Neuronal stem cell (in vitro differentiated cells): Measurements from ENCODE around the gene CARS2.

Experiments used
- DNase-seq: peaks from one replicate; pipeline ENCODE4 v3.0.0-alpha.2; 2013; ENCODE audit warnings: low spot score
- H2AFZ ChIP-seq: one replicate; pipeline ENCODE4 v1.6.1; 2013; ENCODE audit warnings: mild to moderate bottlenecking, low read length, inconsistent platforms
- H2AK5ac ChIP-seq: 2 replicates; pipeline ENCODE4 v1.6.1; 2013; ENCODE audit warnings: low read depth, mild to moderate bottlenecking, inconsistent platforms, low read length, moderate library complexity, mixed read lengths
- H2BK120ac ChIP-seq: 2 replicates; pipeline ENCODE4 v1.6.1; 2013; ENCODE audit warnings: low read depth, mild to moderate bottlenecking, inconsistent platforms, low read length, moderate library complexity, mixed read lengths
- H2BK12ac ChIP-seq: one replicate; pipeline ENCODE4 v1.6.1; 2013; ENCODE audit warnings: low read length, inconsistent platforms
- H2BK15ac ChIP-seq: 2 replicates; pipeline ENCODE4 v1.6.1; 2013; ENCODE audit warnings: mild to moderate bottlenecking, low read length, inconsistent platforms, mixed read lengths
- H2BK5ac ChIP-seq: one replicate; pipeline ENCODE4 v1.6.1; 2013; ENCODE audit warnings: inconsistent platforms, mild to moderate bottlenecking, low read length, moderate library complexity
- H3K14ac ChIP-seq: one replicate; pipeline ENCODE4 v1.6.1; 2013; ENCODE audit warnings: low read length, inconsistent platforms
- H3K18ac ChIP-seq: 2 replicates; pipeline ENCODE4 v1.6.1; 2013; ENCODE audit warnings: low read length, inconsistent platforms
- H3K23ac ChIP-seq: 2 replicates; pipeline ENCODE4 v1.6.1; 2013; ENCODE audit warnings: low read depth, mild to moderate bottlenecking, mixed read lengths, low read length, inconsistent platforms; ENCODE audit not compliant: poor library complexity
- H3K27ac ChIP-seq: replicated peaks from 3 replicates; pipeline ENCODE4 v1.5.1; 2013; ENCODE audit warnings: low read length, inconsistent platforms
- H3K27me3 ChIP-seq, 3 experiments: 2 replicates each; pipeline ENCODE4 v1.6.1; 2013; ENCODE audit warnings: low read length in 3 of 3, mild to moderate bottlenecking in 2 of 3, inconsistent platforms in 1 of 3, low read depth in 1 of 3, mixed read lengths in 1 of 3, moderate library complexity in 1 of 3; ENCODE audit not compliant: control insufficient read depth in 3 of 3, insufficient read depth in 3 of 3
- H3K36me3 ChIP-seq, 2 donors: replicated peaks in 1 of 2; 2 replicates each; pipeline ENCODE4 v1.6.1; 2013; ENCODE audit warnings: low read length in 2 of 2; ENCODE audit not compliant: control insufficient read depth in 2 of 2, insufficient read depth in 2 of 2
- H3K4ac ChIP-seq: 2 replicates; pipeline ENCODE4 v1.6.1; 2013; ENCODE audit warnings: inconsistent platforms, mild to moderate bottlenecking, low read length, moderate library complexity
- H3K4me1 ChIP-seq, 2 donors: 1 replicate in 1 of 2; 2 replicates in 1 of 2; pipeline ENCODE4 v1.6.1; 2013; ENCODE audit warnings: low read length in 2 of 2, low read depth in 1 of 2; ENCODE audit not compliant: control insufficient read depth in 2 of 2, insufficient read depth in 1 of 2
- H3K4me2 ChIP-seq: one replicate; pipeline ENCODE4 v1.6.1; 2013; ENCODE audit warnings: mild to moderate bottlenecking, low read length, inconsistent platforms; ENCODE audit not compliant: insufficient read depth, poor library complexity, severe bottlenecking
- H3K4me3 ChIP-seq, 2 donors: 2 replicates each; pipeline ENCODE4 v1.5.1; 2013; ENCODE audit warnings: low read length in 2 of 2, mild to moderate bottlenecking in 2 of 2, inconsistent platforms in 1 of 2, moderate library complexity in 1 of 2
- H3K79me1 ChIP-seq: one replicate; pipeline ENCODE4 v1.6.1; 2013; ENCODE audit warnings: low read depth, mild to moderate bottlenecking, inconsistent platforms, low read length, moderate library complexity
- H3K9ac ChIP-seq: one replicate; pipeline ENCODE4 v1.6.1; 2013; ENCODE audit warnings: mild to moderate bottlenecking, low read depth, low read length, inconsistent platforms; ENCODE audit not compliant: poor library complexity
- H3K9me3 ChIP-seq, 2 donors: replicated peaks in 1 of 2; 2 replicates each; pipeline versions ENCODE3 to v1.6.1; 2013; ENCODE audit warnings: low read length in 2 of 2, mild to moderate bottlenecking in 2 of 2, inconsistent platforms in 1 of 2, low read depth in 1 of 2, mixed read lengths in 1 of 2, moderate library complexity in 1 of 2; ENCODE audit not compliant: control insufficient read depth in 2 of 2, insufficient read depth in 1 of 2
- H4K8ac ChIP-seq: one replicate; pipeline ENCODE4 v1.6.1; 2013; ENCODE audit warnings: low read depth, mild to moderate bottlenecking, inconsistent platforms, low read length, moderate library complexity
- H4K91ac ChIP-seq: one replicate; pipeline ENCODE4 v1.6.1; 2013; ENCODE audit warnings: low read length, low read depth, mild to moderate bottlenecking, inconsistent platforms; ENCODE audit not compliant: poor library complexity
- WGBS, 2 donors: extraction: QIAGEN DNeasy Blood & Tissue Kit; methylation state at CpG; one replicate each; pipeline ENCODE4 v1.1.7; 2013; ENCODE audit warnings: missing lambda C conversion rate in 2 of 2, mixed read lengths in 1 of 2; ENCODE audit not compliant: insufficient read length in 2 of 2, insufficient replicate concordance in 1 of 2; ENCODE audit errors: extremely low coverage in 2 of 2; 5-methylcytosine and 5-hydroxymethylcytosine counted together

The CARS2 gene

DNA sequence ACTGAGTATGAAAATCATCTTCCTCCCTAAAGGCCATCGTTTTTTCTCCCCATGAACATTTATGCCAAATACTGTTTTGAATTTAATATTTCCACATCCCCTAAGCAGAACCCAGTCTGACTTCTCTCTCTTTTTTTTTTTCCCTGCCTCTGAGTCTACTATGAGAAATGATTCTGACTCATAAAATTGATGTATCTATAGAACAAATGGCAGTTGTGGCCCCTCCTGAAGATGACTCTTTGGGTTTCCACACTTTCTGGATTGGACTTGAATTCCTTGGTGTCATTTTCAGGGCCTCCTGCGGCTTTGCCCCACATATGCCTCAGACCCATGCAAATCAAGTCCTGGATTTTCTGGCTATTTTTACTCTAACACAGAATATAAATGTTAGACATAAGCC, 113.3 kb downstream of the CARS2 start:
- Histone ChIP-seq H3K4me3 (no peak overlapping the region), H3K9me3 (no peaks in the 10 kb centered on the region), H2BK15ac (no peak overlapping the region), H3K27ac (no peak overlapping the region), H3K14ac (no peak overlapping the region), H3K27me3 (peaks cover 0 to 14% (median 0%) of the 10 kb centered on the region in 3 experiments), H3K23ac (no peak overlapping the region), H2BK120ac (no peak overlapping the region), H2AK5ac (no peak overlapping the region), H3K4me2 (no peak overlapping the region), H4K91ac (no peak overlapping the region), H3K36me3 (no peaks in the 10 kb centered on the region), H3K18ac (no peak overlapping the region), H2BK12ac (no peak overlapping the region), H3K4me1 (no peaks in the 10 kb centered on the region), H4K8ac (no peak overlapping the region), H2BK5ac (no peak overlapping the region), H3K9ac (no peak overlapping the region), H3K79me1 (no peaks in the 10 kb centered on the region), H3K4ac (no peak overlapping the region), H2AFZ (no peak overlapping the region)
- DNase-seq = no peak
- WGBS, 2 donors = no CpG with 5 or more reads among the region's 2 CpGs
